Right ventricle myocardium inferior (tissue), 1 donor: ENCODE results near the gene CHRM5. TPM values are rescaled to one million over a fixed set of nuclear protein-coding genes. Genes with fewer than 3 reads are reported as not detected.

ENCODE experiments used
- ATAC-seq: fragments of 200-7000 bp; cut with Tn5 transposase; one replicate; pipeline ENCODE4 v1.9.1; 2020; ENCODE audit warnings: mild to moderate bottlenecking, moderate library complexity
- DNase-seq: peaks from one replicate; pipeline ENCODE4 v3.0.0; 2021; ENCODE audit errors: missing footprints
- intact Hi-C: fragments of 100-400 bp; cut with DNase I; formaldehyde crosslinking; loops from one replicate; pipeline ENCODE4 v1.11.0; 2022
- total RNA-seq: library from RNA; stranded (reverse); fragmentation: NEBNext Ultra II Directional; extraction: Animal tissue kit (Norgen Biotek cat#: 25700); gene quantifications from one replicate; pipeline ENCODE4 v1.2.1, GENCODE V29; 2021
- donor health status: DM: no; HTN: yes; CAD: no; lungs with severe emphysema.

CHRM5 gene
- total RNA-seq, 1 donor from 2014 or later = not detected

- intact Hi-C loops = loop anchor here (10.0 kb wide), 1 partner anchor 520 kb away; the partner anchor contains the start of gene GOLGA8B
- DNase-seq = no peak
- ATAC-seq = no peak
Measured at GRCh38 chr15:34065261-34065660, 97.0 kb downstream of the CHRM5 start.

- intact Hi-C loops = loop anchor here (10.0 kb wide), 1 partner anchor 519 kb away; the partner anchor contains the start of gene GOLGA8B
- DNase-seq = no peak
- ATAC-seq = no peak
Measured at GRCh38 chr15:34065941-34066340, 97.6 kb downstream of the CHRM5 start.

GRCh38 chr15:34070003-34070402 lies 101.7 kb downstream of the CHRM5 start:
- no peak for DNase-seq
- no peak for ATAC-seq
- intact Hi-C loops = no loop called here

DNA sequence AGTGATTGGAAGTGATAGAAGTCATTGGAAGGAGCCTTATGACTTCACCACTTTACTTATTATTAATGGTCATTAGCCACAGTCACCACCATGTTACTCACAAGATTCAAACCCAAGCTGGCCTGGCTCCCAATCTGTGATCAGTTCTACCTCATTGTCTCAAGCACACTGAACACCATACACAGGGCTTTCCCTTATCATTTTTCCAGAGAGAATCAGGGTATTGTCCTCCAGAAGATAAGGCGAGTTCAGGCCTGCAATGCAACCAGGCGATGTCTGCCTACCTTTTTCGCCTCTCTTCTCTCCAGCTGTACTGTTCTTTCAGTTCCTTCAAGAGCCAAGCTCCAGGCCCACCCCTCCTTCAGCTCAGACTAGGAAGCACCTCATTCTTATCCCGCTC lies 108.5 kb downstream of the CHRM5 start:
- intact Hi-C loops = no loop called here
- no peak for ATAC-seq
- no peak for DNase-seq

DNA sequence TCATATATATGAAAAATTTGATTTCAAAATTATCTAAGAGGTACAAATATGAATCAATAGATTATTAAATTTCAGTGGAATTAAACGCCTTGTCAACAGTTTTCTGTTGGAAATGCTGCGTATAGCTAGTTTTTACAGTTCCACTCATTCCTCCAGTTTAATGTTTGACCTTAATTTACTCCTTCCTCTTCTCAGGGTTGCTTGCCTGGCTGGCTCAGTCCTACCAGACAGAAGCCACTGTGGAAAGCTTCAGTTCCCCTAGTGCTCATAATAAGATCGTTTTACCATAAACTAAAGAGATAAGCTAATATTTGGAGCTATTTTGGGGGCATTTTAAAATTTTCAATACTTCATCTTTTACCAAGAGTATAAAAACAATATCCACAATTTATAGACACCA lies 110.6 kb downstream of the CHRM5 start:
- DNase-seq (no peak), ATAC-seq (no peak)
- intact Hi-C loops = no loop called here

DNA sequence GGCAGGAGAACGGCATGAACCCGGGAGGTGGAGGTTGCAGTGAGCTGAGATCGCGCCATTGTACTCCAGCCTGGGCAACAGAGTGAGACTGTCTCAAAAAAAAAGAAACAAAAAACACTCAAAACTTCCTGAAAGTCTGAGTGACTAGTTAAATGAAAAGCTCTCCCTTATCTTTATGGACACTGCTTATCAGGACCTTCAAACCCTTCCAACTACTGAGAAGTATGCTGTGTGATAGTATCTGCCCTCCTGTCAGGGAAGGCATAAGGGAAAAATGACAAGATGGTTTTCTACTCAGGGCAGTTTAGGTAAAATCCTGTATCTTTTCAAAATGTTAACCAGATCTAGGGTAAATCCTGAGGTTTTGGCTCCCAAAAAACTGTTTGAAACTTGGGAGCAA lies 111.6 kb downstream of the CHRM5 start:
- DNase-seq = no peak
- no peak for ATAC-seq
- intact Hi-C loops = no loop called here

DNA sequence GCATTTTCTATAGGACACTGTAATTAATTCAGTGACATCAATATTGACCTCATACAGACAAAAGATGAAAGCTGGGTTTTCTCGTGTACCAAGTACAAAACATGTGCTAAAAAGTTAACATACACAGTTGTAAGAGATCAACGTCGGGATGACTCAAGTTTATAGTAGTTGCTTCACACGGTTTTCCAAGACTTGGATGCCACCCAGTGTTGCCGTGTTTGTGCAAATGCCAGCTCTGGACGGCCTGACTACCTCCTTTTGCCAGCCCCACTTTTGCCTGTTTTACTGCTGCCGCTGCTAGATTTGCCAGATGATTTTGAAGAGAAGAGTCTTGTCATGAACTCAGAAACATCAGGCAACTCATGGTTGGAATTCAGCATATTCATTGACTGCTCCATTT lies 115.8 kb downstream of the CHRM5 start:
- intact Hi-C loops = no loop called here

DNA sequence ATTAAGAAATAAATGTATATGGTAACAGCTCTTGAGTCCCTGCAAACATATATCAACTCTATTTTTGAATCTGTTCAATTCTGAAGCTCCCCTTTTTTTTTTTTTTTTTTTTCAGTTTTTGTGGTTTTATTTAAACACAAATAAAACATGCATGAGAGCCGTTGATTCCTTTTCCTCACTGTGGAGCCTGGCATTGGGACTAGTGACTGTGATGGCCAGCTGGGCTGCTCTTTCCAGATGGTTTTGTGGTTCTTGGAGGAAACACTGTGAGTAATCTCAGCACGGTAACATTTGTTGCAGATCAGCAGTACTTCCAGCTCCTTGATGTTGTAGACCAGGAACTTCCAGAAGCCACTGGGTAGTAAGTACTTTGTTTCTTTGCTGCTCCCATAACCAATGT lies 117.4 kb downstream of the CHRM5 start:
- ATAC-seq = no peak
- intact Hi-C loops = no loop called here

More for the DNA sequence above, 115.8 kb downstream of the CHRM5 start:
- no peak for ATAC-seq
- DNase-seq = no peak

GRCh38 chr15:34099914-34100313 lies 131.6 kb downstream of the CHRM5 start:
- ATAC-seq (no peak), DNase-seq (no peak)
- intact Hi-C loops = loop anchor here (5.0 kb wide), 1 partner anchor 867 kb away; the partner anchor contains the start of gene AQR

More for the DNA sequence above, 117.4 kb downstream of the CHRM5 start:
- no peak for DNase-seq

DNA sequence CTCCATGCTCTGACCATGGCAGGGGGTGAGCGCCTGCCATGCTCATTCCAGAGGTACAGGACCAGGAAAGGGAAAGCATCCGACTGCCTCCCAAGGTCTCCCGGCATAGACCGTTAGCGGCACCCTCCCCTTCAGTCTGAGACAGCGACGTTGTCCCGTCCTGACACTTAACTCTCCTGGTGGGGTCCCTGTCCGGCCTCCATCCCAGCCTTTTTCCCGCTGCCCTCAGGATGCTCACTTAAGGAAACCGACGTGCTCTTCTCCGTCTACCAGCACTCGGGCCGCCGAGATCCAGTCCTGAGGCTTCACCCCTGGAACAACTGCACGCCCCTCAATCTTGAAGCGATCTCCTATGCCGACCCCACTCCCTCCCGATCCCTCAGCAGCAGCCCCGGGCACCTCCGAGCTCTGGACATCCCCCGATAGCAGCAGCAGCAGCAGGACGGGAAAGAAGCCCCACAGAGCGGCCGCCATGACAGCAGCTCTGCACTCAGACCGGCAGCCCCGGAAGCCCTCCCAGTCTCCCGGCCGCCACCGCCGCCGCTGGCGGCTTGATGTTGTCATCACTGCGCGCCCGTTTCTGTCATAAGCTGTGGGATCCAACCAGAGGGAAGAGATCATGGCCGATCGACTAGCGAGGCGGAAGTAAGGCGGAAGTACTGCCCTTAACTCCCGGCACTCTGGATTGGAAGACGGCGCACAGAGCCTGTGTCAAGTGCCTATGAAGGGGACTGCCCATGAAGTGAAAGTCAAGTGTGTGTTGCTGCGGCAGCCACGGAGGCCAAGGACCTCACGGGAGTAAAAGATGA lies 133.3 kb downstream of the CHRM5 start, which contains the start of the genes EMC7 and PGBD4:
TSS of gene EMC7 (minus strand) at position 497 of the 809 bp plus-strand sequence. CDS start at position 474, 23 bp downstream.
TSS of gene PGBD4 (plus strand) at position 718 of the 809 bp plus-strand sequence. CDS start 449 bp downstream, outside the sequence.
- DNase-seq (peak; percentile 99), ATAC-seq (peak; percentile 100)
- intact Hi-C loops = loop anchor here (1.0 to 5.0 kb wide), 3 partner anchors 123 to 866 kb away; partner anchors contain the start of genes AQR and LPCAT4

DNA sequence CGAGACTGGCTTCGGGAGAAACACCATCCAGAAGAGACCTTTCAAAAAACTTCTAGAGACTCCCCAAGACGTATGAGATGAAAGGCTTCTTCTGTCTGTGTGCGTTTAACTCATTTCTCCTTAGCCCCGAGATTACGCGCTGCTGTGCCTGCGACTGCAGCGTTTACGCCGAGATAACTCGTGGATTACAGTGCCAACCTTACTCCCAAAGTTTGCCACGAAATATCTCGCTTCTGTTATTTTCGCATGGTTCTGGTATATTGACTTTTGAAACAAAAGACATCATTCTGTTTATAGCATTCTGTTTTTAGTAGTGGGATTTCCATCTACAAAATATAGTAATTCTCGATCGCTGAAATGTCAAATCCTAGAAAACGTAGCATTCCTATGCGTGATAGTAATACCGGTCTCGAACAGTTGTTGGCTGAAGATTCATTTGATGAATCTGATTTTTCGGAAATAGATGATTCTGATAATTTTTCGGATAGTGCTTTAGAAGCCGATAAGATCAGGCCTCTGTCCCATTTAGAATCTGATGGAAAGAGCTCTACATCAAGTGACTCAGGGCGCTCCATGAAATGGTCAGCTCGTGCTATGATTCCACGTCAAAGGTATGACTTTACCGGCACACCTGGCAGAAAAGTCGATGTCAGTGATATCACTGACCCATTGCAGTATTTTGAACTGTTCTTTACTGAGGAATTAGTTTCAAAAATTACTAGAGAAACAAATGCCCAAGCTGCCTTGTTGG lies 134.1 kb downstream of the CHRM5 start:
- DNase-seq = no peak
- ATAC-seq = peak; percentile 33
- intact Hi-C loops = loop anchor here (1.0 to 5.0 kb wide), 3 partner anchors 122 to 865 kb away; partner anchors contain the start of genes AQR and LPCAT4

DNA sequence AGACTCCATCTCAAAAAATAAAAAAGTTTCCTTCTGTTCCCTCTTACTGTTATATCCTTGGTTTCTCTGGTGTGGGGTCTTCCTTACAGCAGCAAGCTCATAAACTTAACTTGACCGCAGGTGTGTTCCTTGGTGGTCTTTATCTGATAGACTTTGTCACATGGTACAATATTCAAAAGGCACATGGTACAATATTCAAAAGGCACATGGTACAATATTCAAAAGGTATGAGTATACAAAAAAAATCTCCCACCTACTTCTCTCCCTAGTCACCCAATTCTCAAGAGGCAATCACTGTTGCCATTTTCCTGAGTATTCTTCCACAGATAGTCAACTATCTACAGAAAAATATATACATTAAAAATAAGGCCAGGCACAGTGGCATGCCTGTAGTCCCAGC lies 138.1 kb downstream of the CHRM5 start:
- ATAC-seq = no peak
- DNase-seq = no peak
- intact Hi-C loops = no loop called here

GRCh38 chr15:34107315-34107714 lies 139.0 kb downstream of the CHRM5 start:
- ATAC-seq = no peak
- DNase-seq = no peak
- intact Hi-C loops = no loop called here

- intact Hi-C loops = no loop called here
- DNase-seq = no peak
- ATAC-seq = no peak
Measured at GRCh38 chr15:34109797-34110663, 141.7 kb downstream of the CHRM5 start.

- intact Hi-C loops = no loop called here
- ATAC-seq = no peak
Measured at GRCh38 chr15:34111488-34111887, 143.2 kb downstream of the CHRM5 start.

GRCh38 chr15:34114215-34114614 lies 145.9 kb downstream of the CHRM5 start:
- DNase-seq (no peak), ATAC-seq (no peak)
- intact Hi-C loops = no loop called here

More at GRCh38 chr15:34111488-34111887, 143.2 kb downstream of the CHRM5 start:
- DNase-seq = no peak

DNA sequence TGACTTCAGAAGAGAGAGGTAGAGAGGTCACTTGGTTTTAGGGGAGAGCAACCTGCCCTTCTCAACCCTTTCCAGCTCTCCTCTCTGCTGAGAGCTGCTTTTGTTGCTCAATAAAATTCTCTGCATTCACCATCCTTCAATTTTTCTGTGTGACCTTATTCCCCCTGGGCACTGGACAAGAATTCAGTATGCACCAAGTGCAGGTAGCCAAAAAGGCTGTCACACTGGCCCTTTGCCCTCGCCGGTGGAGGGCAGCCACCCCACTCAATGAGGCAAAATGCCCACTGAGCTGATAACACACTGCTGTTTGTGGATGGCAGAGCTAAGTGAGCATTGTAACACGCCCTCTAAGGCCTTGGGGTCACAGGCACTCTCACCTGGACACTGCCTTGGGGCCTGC lies 146.4 kb downstream of the CHRM5 start:
- ATAC-seq = no peak
- intact Hi-C loops = no loop called here
- no peak for DNase-seq

GRCh38 chr15:34116620-34117019 lies 148.3 kb downstream of the CHRM5 start:
- ATAC-seq = no peak
- intact Hi-C loops = no loop called here
- DNase-seq = no peak
